WTC11 (cell line): ENCODE data around the gene CHPF.

ENCODE experiments used
- CREB1 ChIP-seq: sonication (generic); formaldehyde crosslinking; IDR thresholded peaks from 2 replicates; pipeline ENCODE4 v1.8.0; 2023; ENCODE audit warnings: mild to moderate bottlenecking, missing genetic modification reagents
- CTCF ChIP-seq: fragments of 200-600 bp; IDR thresholded peaks from 2 replicates; pipeline ENCODE4 v1.8.0; 2022; ENCODE audit warnings: antibody characterized with exemption
- JAZF1 ChIP-seq: fragments of 250-450 bp; sonication (Bioruptor Pico); IDR thresholded peaks from 2 replicates; pipeline ENCODE4 v1.9.0; 2021; ENCODE audit warnings: moderate library complexity, mild to moderate bottlenecking, inconsistent platforms
- MYBL2 ChIP-seq: sonication (generic); formaldehyde crosslinking; IDR thresholded peaks from 2 replicates; pipeline ENCODE4 v1.8.1; 2023; ENCODE audit warnings: mild to moderate bottlenecking, moderate library complexity, missing genetic modification reagents
- PRRX2 ChIP-seq: fragments of 250-450 bp; sonication (Bioruptor Pico); IDR thresholded peaks from 2 replicates; pipeline ENCODE4 v1.8.0; 2021; ENCODE audit warnings: mild to moderate bottlenecking
- SP1 ChIP-seq: sonication (generic); formaldehyde crosslinking; conservative IDR thresholded peaks from 2 replicates; pipeline ENCODE4 v1.8.1; 2022; ENCODE audit warnings: missing genetic modification reagents
- USF2 ChIP-seq: sonication (generic); formaldehyde crosslinking; IDR thresholded peaks from 2 replicates; pipeline ENCODE4 v1.8.1; 2023; ENCODE audit warnings: mild to moderate bottlenecking, missing genetic modification reagents, moderate library complexity
- TF ChIP-seq, protein P1 (sequence below): sonication (generic); formaldehyde crosslinking; IDR thresholded peaks from 2 replicates; pipeline ENCODE4 v1.8.0; 2022; ENCODE audit warnings: mild to moderate bottlenecking, missing genetic modification reagents
- TF ChIP-seq, protein P2 (sequence below): sonication (generic); formaldehyde crosslinking; IDR thresholded peaks from 2 replicates; pipeline ENCODE4 v1.8.1; 2022; ENCODE audit warnings: low read depth, missing genetic modification reagents, borderline replicate concordance
- TF ChIP-seq, protein P3 (sequence below): sonication (generic); formaldehyde crosslinking; IDR thresholded peaks from 2 replicates; pipeline ENCODE4 v1.8.1; 2022; ENCODE audit warnings: mild to moderate bottlenecking, moderate library complexity, missing genetic modification reagents

DNA sequence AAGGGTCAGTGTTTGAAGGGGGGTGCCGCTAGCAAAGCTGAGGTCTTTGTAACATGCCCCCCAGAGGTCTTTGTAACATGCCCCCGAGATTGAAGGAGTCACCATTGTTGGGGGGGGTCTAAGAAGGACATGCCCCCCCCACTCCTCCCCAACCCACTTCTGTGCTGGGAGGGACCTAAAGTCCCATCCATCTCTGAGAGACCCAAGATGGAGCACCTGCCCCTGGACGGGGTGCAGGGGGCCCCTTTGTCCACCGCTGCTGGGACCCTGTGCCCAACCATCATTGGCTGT lies 35.2 kb downstream of the CHPF start:
- TF ChIP-seq CTCF (no peak), MYBL2 (no peak), PRRX2 (CRISPR knock-in tag) (no peak), JAZF1 (CRISPR knock-in tag) (no peak), CREB1 (CRISPR knock-in tag) (no peak), USF2 (CRISPR knock-in tag) (no peak), SP1 (CRISPR knock-in tag) (no peak)
- TF ChIP-seq, protein P1, sequence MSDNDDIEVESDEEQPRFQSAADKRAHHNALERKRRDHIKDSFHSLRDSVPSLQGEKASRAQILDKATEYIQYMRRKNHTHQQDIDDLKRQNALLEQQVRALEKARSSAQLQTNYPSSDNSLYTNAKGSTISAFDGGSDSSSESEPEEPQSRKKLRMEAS (CRISPR knock-in tag) = no peak
- TF ChIP-seq, protein P2, sequence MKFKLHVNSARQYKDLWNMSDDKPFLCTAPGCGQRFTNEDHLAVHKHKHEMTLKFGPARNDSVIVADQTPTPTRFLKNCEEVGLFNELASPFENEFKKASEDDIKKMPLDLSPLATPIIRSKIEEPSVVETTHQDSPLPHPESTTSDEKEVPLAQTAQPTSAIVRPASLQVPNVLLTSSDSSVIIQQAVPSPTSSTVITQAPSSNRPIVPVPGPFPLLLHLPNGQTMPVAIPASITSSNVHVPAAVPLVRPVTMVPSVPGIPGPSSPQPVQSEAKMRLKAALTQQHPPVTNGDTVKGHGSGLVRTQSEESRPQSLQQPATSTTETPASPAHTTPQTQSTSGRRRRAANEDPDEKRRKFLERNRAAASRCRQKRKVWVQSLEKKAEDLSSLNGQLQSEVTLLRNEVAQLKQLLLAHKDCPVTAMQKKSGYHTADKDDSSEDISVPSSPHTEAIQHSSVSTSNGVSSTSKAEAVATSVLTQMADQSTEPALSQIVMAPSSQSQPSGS (CRISPR knock-in tag) = no peak
- TF ChIP-seq, protein P3, sequence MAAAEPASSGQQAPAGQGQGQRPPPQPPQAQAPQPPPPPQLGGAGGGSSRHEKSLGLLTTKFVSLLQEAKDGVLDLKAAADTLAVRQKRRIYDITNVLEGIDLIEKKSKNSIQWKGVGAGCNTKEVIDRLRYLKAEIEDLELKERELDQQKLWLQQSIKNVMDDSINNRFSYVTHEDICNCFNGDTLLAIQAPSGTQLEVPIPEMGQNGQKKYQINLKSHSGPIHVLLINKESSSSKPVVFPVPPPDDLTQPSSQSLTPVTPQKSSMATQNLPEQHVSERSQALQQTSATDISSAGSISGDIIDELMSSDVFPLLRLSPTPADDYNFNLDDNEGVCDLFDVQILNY (CRISPR knock-in tag) = no peak
